ENCODE results near the gene MATN1. TPM values are rescaled to one million over a fixed set of nuclear protein-coding genes. Genes with fewer than 3 reads are reported as not detected.
A peak's percentile ranks its signal among the peaks of the same experiment; 100 is the strongest.

Gene MATN1
- total RNA-seq, 1 donor from 2014 or later, result 0.85 TPM

- peaks cover 0 to 4% of the 10 kb centered on the region in 2 donors for H3K4me1 ChIP-seq
- no peak for TF ChIP-seq CTCF (IDR thresholded peaks at IDR 0.05)
- no peaks in the 10 kb centered on the region for H3K27me3 ChIP-seq
- DNase-seq (ENCODE audit: low spot score in 2 of 2), result no peak
- H3K4me3 ChIP-seq, result peak overlapping the region; percentile 59 to 71
- H3K36me3 ChIP-seq, result no peaks in the 10 kb centered on the region
- H3K27ac ChIP-seq, result peak overlapping the region; percentile 99
- peaks cover 0 to 4% of the 10 kb centered on the region in 2 donors for H3K9me3 ChIP-seq
- intact Hi-C loops (cut with DNase I), result loop anchor here (1.0 to 10.0 kb wide), 8 partner anchors 60 to 1835 kb away; partner anchors contain the start of genes PUM1 and TMEM200B
These were observed 3.7 kb downstream of the MATN1 start for GRCh38 chr1:30719406-30720270.

- H3K9me3 ChIP-seq, result peaks cover 0 to 4% of the 10 kb centered on the region in 2 donors
- intact Hi-C loops (cut with DNase I), result loop anchor here (1.0 to 10.0 kb wide), 7 partner anchors 60 to 1834 kb away; partner anchors contain the start of gene TMEM200B
- H3K27ac ChIP-seq, result peak overlapping the region; percentile 99
- no peaks in the 10 kb centered on the region for H3K27me3 ChIP-seq
- no peaks in the 10 kb centered on the region for H3K36me3 ChIP-seq
- DNase-seq (ENCODE audit: low spot score in 2 of 2), result peak; percentile 32 to 99
- peaks cover 0 to 4% of the 10 kb centered on the region in 2 donors for H3K4me1 ChIP-seq
- TF ChIP-seq CTCF (IDR thresholded peaks at IDR 0.05), result peak; percentile 99 to 100 (median 99)
- H3K4me3 ChIP-seq, result peak overlapping the region; percentile 59 to 71
These were observed 4.6 kb downstream of the MATN1 start for GRCh38 chr1:30718636-30719405.

GRCh38 chr1:30718091-30718635 lies 5.2 kb downstream of the MATN1 start:
- no peak for TF ChIP-seq CTCF (IDR thresholded peaks at IDR 0.05)

GRCh38 chr1:30716646-30717045 lies 6.7 kb downstream of the MATN1 start:
- H3K27me3 ChIP-seq, result no peaks in the 10 kb centered on the region

More at GRCh38 chr1:30718091-30718635, 5.2 kb downstream of the MATN1 start:
- DNase-seq (ENCODE audit: low spot score in 2 of 2), result peak; percentile 94 to 99
- peaks cover 0 to 4% of the 10 kb centered on the region in 2 donors for H3K9me3 ChIP-seq
- H3K4me3 ChIP-seq, result peak overlapping the region; percentile 35 to 58
- H3K27ac ChIP-seq, result peak overlapping the region; percentile 99
- intact Hi-C loops (cut with DNase I), result loop anchor here (2.0 to 10.0 kb wide), 5 partner anchors 107 to 1833 kb away; partner anchors contain the start of gene TMEM200B
- peaks cover 0 to 4% of the 10 kb centered on the region in 2 donors for H3K4me1 ChIP-seq
- no peaks in the 10 kb centered on the region for H3K27me3 ChIP-seq
- no peaks in the 10 kb centered on the region for H3K36me3 ChIP-seq

More at GRCh38 chr1:30716646-30717045, 6.7 kb downstream of the MATN1 start:
- intact Hi-C loops (cut with DNase I), result loop anchor here (5.0 to 10.0 kb wide), 4 partner anchors 632 to 1832 kb away; partner anchors contain the start of gene TMEM200B
- H3K9me3 ChIP-seq, result peaks cover 0 to 4% of the 10 kb centered on the region in 2 donors
- no peaks in the 10 kb centered on the region for H3K36me3 ChIP-seq
- no peak overlapping the region for H3K27ac ChIP-seq
- H3K4me3 ChIP-seq, result no peak overlapping the region
- peaks cover 0 to 4% of the 10 kb centered on the region in 2 donors for H3K4me1 ChIP-seq
- TF ChIP-seq CTCF (IDR thresholded peaks at IDR 0.05), result no peak
- no peak for DNase-seq (ENCODE audit: low spot score in 2 of 2)

Data from ascending aorta (tissue), 2 donors.